NCI-H2107 (cell line): ENCODE measurements around the gene CAP2.
"Not testable (repeated sequence)": the region's sequence is repeated elsewhere in the genome, so short reads cannot be mapped to it uniquely, and the experiment has no call there.

Source experiments
- DNase-seq: peaks from one replicate; lab custom pipeline; 2025; lab: John Stamatoyannopoulos, UW

CAP2 gene

GRCh38 chr6:17397764-17398194, 4.4 kb downstream of the CAP2 start:
- DNase-seq: no peak

DNA sequence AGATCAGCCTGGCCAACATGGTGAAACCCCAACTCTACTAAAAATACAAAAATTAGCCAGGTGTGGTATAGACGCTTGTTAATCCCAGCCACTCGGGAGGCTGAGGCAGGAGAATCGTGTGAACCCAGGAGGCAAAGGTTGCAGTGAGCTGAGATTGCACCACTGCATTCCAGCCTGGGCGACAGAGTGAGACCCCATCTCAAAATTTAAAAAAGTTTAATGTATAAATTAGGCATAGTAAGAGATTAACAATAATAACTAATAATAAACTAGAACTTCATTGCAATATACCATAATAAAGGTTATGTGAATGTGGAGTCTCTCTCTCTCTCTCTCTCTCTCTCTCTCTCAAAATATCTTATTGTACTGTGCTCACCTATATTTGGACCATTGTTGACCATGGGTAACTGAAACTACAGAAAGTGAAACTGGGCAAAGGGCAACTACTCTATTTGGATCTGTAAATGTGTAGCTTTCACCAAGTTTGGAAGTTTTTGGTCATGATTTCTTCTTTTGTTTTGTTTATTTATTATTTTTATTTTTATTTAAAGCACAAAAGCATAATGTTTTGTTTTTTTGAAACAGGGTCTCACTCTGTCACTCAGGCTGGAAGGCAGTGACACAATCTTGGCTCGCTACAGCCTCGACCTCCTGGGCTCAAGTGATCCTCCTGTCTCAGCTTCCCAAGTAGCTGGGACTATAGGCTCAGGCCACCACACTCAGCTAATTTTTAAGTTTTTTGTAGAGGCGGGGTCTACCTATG, 12.0 kb downstream of the CAP2 start:
- not testable (repeated sequence) for DNase-seq

- DNase-seq: no peak
Measured at GRCh38 chr6:17405944-17406245, 12.5 kb downstream of the CAP2 start.

DNA sequence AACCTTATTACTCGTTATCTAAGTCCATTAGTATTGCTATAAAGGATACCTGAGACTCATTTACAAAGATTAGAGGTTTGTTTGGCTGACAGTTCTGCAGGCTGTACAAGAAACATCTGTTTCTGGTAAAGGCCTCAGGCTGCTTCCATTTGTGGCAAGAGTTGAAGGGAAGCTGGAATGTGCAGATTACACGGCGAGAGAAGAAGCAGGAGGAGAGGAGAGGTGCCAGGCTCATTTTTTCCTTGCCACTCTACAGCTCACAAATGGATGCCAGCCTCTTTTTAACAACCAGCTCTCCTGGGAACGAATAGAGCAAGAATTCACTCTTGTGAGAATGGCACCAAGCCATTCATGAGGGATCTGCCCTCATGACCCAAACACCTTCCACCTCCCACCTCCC, 14.7 kb downstream of the CAP2 start:
- no peak for DNase-seq

DNA sequence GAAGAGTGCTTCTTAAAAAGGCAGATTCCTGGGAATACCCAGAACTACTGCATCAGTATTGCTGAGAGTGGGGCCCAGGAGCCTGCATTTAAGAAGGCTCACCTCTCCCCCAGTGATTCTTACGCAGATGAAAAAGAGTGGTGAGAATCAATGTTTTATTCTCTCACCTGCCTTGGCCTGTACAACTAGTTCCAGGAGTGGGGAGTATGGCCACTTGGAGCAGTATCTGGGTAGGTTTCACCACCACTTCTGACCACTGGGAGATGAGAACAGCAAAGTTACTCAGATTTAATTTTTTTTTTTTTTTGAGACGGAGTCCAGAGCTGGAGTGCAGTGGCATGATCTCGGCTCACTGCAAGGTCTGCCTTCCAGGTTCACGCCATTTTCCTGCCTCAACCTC, 16.9 kb downstream of the CAP2 start:
- no peak for DNase-seq

GRCh38 chr6:17413313-17413750, 19.9 kb downstream of the CAP2 start:
- DNase-seq: no peak

- not testable (repeated sequence) for DNase-seq
Measured at GRCh38 chr6:17414395-17414794, 21.0 kb downstream of the CAP2 start.

- no peak for DNase-seq
Measured at GRCh38 chr6:17415321-17415720, 21.9 kb downstream of the CAP2 start.

- DNase-seq: no peak
Measured at GRCh38 chr6:17416806-17417205, 23.4 kb downstream of the CAP2 start.

DNA sequence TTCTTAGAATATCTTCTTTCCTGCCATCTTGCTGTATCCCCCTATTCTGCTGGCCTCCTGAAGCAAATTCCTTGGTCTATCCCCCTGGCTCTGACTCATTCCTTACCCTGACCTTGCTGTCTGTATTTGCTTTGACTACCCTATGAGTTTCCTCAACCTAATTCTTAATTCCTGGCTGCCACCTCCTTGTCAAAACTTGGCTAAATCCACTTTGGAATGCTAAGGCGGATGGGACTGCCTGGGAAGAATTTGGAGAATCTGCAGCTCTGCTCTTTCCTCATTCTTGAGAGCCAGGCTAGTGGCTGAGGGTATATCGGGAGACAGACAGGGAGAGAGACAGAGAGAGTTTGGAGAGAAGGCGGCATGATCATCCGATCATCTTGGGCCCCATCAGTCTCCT, 24.4 kb downstream of the CAP2 start:
- no peak for DNase-seq

GRCh38 chr6:17418281-17419188, 25.1 kb downstream of the CAP2 start:
- no peak for DNase-seq

GRCh38 chr6:17419189-17419575, 25.8 kb downstream of the CAP2 start:
- DNase-seq: no peak

- no peak for DNase-seq
Measured at GRCh38 chr6:17420368-17420767, 27.0 kb downstream of the CAP2 start.

GRCh38 chr6:17421406-17421805, 28.0 kb downstream of the CAP2 start:
- no peak for DNase-seq

- no peak for DNase-seq
Measured at GRCh38 chr6:17423026-17423425, 29.6 kb downstream of the CAP2 start.

GRCh38 chr6:17427062-17427461, 33.7 kb downstream of the CAP2 start:
- no peak for DNase-seq

GRCh38 chr6:17427617-17428016, 34.2 kb downstream of the CAP2 start:
- no peak for DNase-seq

DNA sequence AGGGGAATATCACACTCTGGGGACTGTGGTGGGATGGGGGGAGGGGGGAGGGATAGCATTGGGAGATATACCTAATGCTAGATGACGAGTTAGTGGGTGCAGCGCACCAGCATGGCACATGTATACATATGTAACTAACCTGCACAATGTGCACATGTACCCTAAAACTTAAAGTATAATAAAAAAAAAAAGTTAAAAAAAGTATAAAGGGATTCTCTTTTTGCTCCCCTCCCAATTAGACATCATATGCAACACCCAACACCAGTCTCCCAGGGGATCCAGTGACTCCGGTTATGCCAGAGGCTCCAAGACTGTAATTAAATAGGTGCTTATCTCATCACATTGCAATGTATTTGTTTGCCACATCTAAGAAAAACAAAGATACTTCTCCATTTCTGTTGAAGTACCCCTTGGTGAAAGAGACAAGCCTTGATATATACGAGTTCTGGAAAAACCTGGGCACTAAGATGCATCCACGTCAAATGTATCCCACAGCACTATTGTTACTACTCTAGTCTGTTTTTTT, 35.3 kb downstream of the CAP2 start:
- not testable (repeated sequence) for DNase-seq

DNA sequence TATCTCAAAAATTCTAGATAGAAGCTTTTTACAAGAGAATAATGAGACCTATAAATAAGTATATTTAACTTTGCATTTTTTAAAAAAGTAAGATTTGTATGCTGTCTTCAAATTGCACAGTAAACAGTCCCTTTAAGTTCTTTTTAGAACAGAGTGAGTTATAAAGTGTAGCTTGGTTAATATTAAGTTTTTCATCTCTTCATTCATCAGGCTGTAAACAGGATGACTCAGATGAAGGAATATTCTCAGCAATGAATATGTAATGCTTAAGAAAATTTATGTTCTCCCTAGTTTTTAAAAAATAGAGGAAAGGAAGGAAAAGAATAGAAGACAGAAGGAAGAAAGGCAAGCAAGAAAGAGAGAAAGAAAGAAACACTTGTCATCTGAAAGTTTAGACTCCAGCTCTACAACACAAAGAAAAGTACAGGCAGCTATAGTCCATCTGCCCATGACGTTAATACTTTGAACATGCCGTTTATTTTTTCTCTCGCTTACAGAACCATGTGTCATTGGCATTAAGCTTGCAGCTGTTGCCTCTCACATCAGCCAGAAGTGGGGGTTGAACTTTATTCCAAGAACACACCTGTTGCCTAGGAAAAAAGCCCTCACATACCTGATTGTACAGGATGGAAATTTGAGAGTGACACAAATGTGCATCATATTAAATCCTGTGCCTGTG, 36.1 kb downstream of the CAP2 start:
- no peak for DNase-seq

GRCh38 chr6:17431581-17431980, 38.2 kb downstream of the CAP2 start:
- DNase-seq: no peak

GRCh38 chr6:17432356-17432755, 39.0 kb downstream of the CAP2 start:
- DNase-seq: no peak

GRCh38 chr6:17439243-17439993, 46.0 kb downstream of the CAP2 start:
- no peak for DNase-seq
